ENCODE results near the gene ATP6V1G1. TPM values are rescaled to one million over a fixed set of nuclear protein-coding genes. Genes with fewer than 3 reads are reported as not detected.
"Not testable (repeated sequence)": the region's sequence is repeated elsewhere in the genome, so short reads cannot be mapped to it uniquely, and the experiment has no call there.

ATP6V1G1 gene
- total RNA-seq, 1 donor from 2014 or later = 123 TPM

- H3K4me3 Mint-ChIP-seq (ENCODE audit: unreplicated experiment) = no peak overlapping the region
- no peaks in the 10 kb centered on the region for H3K9me3 Mint-ChIP-seq (ENCODE audit: unreplicated experiment)
- no peak overlapping the region for H3K27ac Mint-ChIP-seq (ENCODE audit: unreplicated experiment)
- no peak for DNase-seq (ENCODE audit: extremely low spot score, unreplicated experiment)
- peaks cover 46% of the 10 kb centered on the region for H3K36me3 Mint-ChIP-seq (ENCODE audit: unreplicated experiment)
- no peak for TF ChIP-seq CTCF (IDR thresholded peaks at IDR 0.05)
- H3K4me1 Mint-ChIP-seq (ENCODE audit: unreplicated experiment) = peaks cover 31% of the 10 kb centered on the region
- no peaks in the 10 kb centered on the region for H3K27me3 Mint-ChIP-seq (ENCODE audit: unreplicated experiment)
Measured at GRCh38 chr9:114594136-114594535, 6.6 kb downstream of the ATP6V1G1 start.

GRCh38 chr9:114600502-114601248 lies 13.1 kb downstream of the ATP6V1G1 start:
- H3K9me3 Mint-ChIP-seq (ENCODE audit: unreplicated experiment); H3K27me3 Mint-ChIP-seq (ENCODE audit: unreplicated experiment); H3K4me1 Mint-ChIP-seq (ENCODE audit: unreplicated experiment); H3K27ac Mint-ChIP-seq (ENCODE audit: unreplicated experiment); H3K4me3 Mint-ChIP-seq (ENCODE audit: unreplicated experiment); DNase-seq (ENCODE audit: extremely low spot score, unreplicated experiment): not testable (repeated sequence)
- H3K36me3 Mint-ChIP-seq (ENCODE audit: unreplicated experiment) = peaks cover 51% of the 10 kb centered on the region

- H3K36me3 Mint-ChIP-seq (ENCODE audit: unreplicated experiment) = peaks cover 44% of the 10 kb centered on the region
- H3K4me3 Mint-ChIP-seq (ENCODE audit: unreplicated experiment); DNase-seq (ENCODE audit: extremely low spot score, unreplicated experiment); H3K27ac Mint-ChIP-seq (ENCODE audit: unreplicated experiment); H3K9me3 Mint-ChIP-seq (ENCODE audit: unreplicated experiment); H3K27me3 Mint-ChIP-seq (ENCODE audit: unreplicated experiment): not testable (repeated sequence)
- H3K4me1 Mint-ChIP-seq (ENCODE audit: unreplicated experiment) = peaks cover 14% of the 10 kb centered on the region
Measured at GRCh38 chr9:114601787-114602186, 14.2 kb downstream of the ATP6V1G1 start.

- Mint-ChIP-seq H3K4me1 (ENCODE audit: unreplicated experiment) (peaks cover 18% of the 10 kb centered on the region), H3K27ac (ENCODE audit: unreplicated experiment) (no peak overlapping the region), H3K4me3 (ENCODE audit: unreplicated experiment) (no peak overlapping the region), H3K36me3 (ENCODE audit: unreplicated experiment) (peaks cover 40% of the 10 kb centered on the region), H3K9me3 (ENCODE audit: unreplicated experiment) (no peaks in the 10 kb centered on the region), H3K27me3 (ENCODE audit: unreplicated experiment) (no peaks in the 10 kb centered on the region)
- DNase-seq (ENCODE audit: extremely low spot score, unreplicated experiment) = no peak
- TF ChIP-seq CTCF (IDR thresholded peaks at IDR 0.05) = no peak
Measured at GRCh38 chr9:114602620-114603019, 15.1 kb downstream of the ATP6V1G1 start.

GRCh38 chr9:114603248-114603647 lies 15.7 kb downstream of the ATP6V1G1 start:
- no peak for DNase-seq (ENCODE audit: extremely low spot score, unreplicated experiment)
- H3K36me3 Mint-ChIP-seq (ENCODE audit: unreplicated experiment) = peaks cover 35% of the 10 kb centered on the region
- no peak overlapping the region for H3K4me3 Mint-ChIP-seq (ENCODE audit: unreplicated experiment)
- no peak for TF ChIP-seq CTCF (IDR thresholded peaks at IDR 0.05)
- H3K27me3 Mint-ChIP-seq (ENCODE audit: unreplicated experiment) = no peaks in the 10 kb centered on the region
- H3K4me1 Mint-ChIP-seq (ENCODE audit: unreplicated experiment) = peaks cover 18% of the 10 kb centered on the region
- H3K27ac Mint-ChIP-seq (ENCODE audit: unreplicated experiment) = no peak overlapping the region
- H3K9me3 Mint-ChIP-seq (ENCODE audit: unreplicated experiment) = no peaks in the 10 kb centered on the region

GRCh38 chr9:114604989-114605388 lies 17.4 kb downstream of the ATP6V1G1 start:
- no peaks in the 10 kb centered on the region for H3K9me3 Mint-ChIP-seq (ENCODE audit: unreplicated experiment)
- H3K4me3 Mint-ChIP-seq (ENCODE audit: unreplicated experiment) = no peak overlapping the region
- no peak for DNase-seq (ENCODE audit: extremely low spot score, unreplicated experiment)
- H3K36me3 Mint-ChIP-seq (ENCODE audit: unreplicated experiment) = peaks cover 18% of the 10 kb centered on the region
- H3K27me3 Mint-ChIP-seq (ENCODE audit: unreplicated experiment) = no peaks in the 10 kb centered on the region
- peaks cover 20% of the 10 kb centered on the region for H3K4me1 Mint-ChIP-seq (ENCODE audit: unreplicated experiment)
- TF ChIP-seq CTCF (IDR thresholded peaks at IDR 0.05) = no peak
- no peak overlapping the region for H3K27ac Mint-ChIP-seq (ENCODE audit: unreplicated experiment)
